NB4 (cell line): ENCODE measurements around the gene CROCC.
"Not testable (repeated sequence)": the region's sequence is repeated elsewhere in the genome, so short reads cannot be mapped to it uniquely, and the experiment has no call there.

Experiments used
- POLR2A ChIP-seq: IDR thresholded peaks from 2 replicates; pipeline ENCODE4 v1.6.1; 2011; ENCODE audit warnings: mild to moderate bottlenecking; ENCODE audit not compliant: insufficient read length; ENCODE audit errors: extremely low read depth
- TF ChIP-seq, protein P1 (sequence below): IDR thresholded peaks from one replicate; pipeline ENCODE4 v1.5.1; 2012; ENCODE audit warnings: low read depth, low read length

DNA sequence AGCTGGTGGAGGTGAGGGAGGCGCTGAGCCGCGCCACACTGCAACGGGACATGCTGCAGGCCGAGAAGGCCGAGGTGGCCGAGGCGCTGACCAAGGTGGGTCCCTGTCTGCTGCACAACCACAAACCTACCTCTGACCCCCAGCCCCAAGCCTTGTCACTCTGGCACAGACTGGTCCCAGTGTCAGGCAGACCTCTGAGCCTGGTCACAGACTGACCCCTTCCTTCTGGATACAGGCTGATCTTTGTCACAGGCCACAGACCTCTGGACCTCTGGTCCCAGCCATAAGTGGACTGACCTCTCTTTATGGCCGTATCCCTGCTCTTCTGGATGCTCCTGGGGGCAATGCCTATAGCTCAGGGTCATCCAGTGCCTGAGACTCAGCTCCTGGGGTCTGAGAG is 23.8 kb downstream of the CROCC start:
- TF ChIP-seq, protein P1, sequence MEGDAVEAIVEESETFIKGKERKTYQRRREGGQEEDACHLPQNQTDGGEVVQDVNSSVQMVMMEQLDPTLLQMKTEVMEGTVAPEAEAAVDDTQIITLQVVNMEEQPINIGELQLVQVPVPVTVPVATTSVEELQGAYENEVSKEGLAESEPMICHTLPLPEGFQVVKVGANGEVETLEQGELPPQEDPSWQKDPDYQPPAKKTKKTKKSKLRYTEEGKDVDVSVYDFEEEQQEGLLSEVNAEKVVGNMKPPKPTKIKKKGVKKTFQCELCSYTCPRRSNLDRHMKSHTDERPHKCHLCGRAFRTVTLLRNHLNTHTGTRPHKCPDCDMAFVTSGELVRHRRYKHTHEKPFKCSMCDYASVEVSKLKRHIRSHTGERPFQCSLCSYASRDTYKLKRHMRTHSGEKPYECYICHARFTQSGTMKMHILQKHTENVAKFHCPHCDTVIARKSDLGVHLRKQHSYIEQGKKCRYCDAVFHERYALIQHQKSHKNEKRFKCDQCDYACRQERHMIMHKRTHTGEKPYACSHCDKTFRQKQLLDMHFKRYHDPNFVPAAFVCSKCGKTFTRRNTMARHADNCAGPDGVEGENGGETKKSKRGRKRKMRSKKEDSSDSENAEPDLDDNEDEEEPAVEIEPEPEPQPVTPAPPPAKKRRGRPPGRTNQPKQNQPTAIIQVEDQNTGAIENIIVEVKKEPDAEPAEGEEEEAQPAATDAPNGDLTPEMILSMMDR, result not testable (repeated sequence)
- TF ChIP-seq POLR2A, result not testable (repeated sequence)
